Urothelium cell line (cell line): Measurements from ENCODE around the gene FSD1L.

ENCODE experiments used
- DNase-seq: peaks from one replicate; pipeline ENCODE4 v3.0.0; 2011; ENCODE audit warnings: low spot score, mixed read lengths
- FAIRE-seq: peaks from 2 replicates; lab custom pipeline; 2011; peaks lifted over from hg19 to GRCh38; lab: Jason Lieb, UNC

The FSD1L gene

DNA sequence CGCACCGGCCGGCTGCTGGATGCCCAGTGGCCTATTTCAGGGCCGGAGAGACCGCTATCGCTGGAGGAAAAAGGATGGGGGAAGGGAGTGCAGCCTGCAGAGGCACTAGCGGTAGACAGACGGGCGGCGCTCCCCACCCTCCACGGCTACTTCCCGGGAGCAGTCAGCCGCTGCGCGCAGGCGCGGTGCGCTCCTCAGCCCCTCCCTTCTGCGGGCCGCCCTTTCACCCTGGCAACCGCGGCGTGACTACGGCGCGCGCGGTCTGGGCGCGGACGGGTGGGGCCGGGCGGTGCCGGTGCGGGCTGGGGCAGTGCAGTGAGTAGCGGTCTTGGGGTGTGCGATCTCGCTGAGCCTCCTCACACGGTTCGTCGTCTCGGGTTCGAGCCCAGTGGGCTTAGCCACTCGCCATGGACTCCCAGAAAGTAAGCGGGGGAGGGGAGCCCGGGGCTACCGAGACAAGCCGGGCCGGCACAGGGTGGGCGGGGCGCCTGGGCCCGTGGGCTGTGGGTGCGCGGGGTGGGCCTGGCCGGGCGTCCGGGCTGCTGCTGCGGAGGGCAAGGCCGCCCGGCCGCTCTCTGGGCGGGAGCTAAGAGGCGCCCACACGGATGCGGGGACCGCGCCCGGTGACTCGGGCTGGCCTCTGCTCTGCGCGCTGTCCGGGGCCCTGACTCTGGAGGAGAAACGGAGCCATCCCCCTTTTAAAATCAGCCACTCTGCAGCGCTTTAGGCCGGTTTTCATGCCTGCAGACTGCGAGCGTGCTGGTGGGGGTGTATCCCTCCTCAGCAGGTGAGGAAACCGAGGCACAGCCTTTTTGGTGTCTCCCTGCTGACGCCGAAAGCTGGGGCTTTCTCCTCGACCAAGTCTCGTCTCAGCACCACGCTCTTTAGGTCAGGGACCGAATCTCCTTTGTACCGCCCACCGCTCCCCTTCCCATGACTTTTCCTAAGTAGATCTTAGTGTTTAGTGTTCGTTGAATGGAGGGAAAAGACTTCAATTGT is at the start of gene FSD1L:
Gene FSD1L, plus strand, starts transcription at position 221 of the 999 bp plus-strand sequence. Its CDS starts 187 bp downstream, at position 408.
- FAIRE-seq (no peak), DNase-seq (peak; percentile 96)

DNA sequence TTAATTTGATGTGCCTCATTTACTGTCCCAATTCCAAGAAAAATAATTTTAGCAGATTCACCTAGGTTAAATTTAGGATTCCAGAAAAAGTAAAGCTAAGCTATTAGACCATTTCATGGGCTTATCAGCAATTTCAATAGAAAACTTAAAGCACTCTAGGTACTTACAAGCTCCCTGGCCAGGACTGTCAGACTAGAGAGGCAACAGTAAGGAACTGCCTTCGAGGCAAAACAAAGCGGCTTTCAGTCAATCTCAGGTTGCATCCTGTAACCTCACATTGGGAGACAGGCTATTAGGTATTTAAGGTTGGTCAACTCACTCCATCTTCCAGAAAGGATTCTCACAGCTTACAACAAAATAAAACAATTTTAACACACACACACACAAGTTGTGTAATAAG is 48.7 kb upstream of the FSD1L start:
- no peak for DNase-seq
- FAIRE-seq: no peak

DNA sequence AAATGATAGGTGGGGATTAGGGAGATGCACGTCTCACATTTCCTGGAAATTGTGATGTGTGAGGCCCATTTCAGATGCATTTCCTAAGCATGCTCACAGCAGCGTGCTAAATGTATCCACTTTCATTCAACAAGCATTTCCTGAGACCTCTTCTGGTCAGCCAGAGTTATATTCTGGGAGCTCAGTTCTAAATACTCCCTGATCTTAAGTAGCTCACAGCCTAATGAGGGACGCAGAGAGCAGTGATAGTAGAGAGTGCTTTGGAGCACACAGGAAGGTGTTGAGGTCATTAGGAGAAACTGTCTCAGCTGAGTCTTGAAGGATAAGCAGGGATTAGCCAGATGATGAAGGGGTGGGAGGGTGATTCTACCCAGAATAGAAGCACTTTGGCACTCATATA is 46.2 kb upstream of the FSD1L start:
- no peak for DNase-seq
- FAIRE-seq: no peak

DNA sequence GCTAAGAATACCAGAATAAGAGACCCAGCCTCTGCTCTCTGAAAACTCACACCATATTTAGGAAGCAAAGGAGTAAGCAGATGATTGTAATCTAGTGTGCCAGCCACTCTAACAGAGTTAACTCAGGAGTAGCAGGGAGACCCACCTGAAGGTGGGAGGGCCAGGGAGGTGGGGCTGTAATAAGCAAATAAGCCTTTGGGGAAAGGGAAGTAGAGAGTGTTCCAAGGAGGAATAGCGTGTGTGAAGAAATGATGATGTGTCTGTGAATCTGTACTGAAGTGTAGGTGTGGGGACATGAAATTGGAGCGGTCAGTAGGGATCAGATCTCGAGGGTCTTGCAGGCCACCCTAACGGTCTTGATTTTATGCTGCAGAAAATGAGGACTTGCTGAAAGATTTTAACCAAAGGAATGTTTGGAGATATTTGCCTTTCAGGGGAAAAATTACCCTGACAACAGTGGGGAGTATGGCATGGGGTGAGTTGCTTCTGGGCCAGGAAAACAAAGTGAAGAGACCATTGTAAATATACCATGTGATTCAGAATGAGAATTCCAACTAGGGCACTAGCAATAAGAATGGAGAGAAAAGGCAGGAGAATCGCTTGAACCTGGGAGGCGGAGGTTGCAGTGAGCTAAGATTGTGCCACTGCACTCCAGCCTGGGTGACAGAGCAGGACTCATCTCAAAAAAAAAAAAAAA is 44.1 kb upstream of the FSD1L start:
- no peak for DNase-seq
- FAIRE-seq: no peak

DNA sequence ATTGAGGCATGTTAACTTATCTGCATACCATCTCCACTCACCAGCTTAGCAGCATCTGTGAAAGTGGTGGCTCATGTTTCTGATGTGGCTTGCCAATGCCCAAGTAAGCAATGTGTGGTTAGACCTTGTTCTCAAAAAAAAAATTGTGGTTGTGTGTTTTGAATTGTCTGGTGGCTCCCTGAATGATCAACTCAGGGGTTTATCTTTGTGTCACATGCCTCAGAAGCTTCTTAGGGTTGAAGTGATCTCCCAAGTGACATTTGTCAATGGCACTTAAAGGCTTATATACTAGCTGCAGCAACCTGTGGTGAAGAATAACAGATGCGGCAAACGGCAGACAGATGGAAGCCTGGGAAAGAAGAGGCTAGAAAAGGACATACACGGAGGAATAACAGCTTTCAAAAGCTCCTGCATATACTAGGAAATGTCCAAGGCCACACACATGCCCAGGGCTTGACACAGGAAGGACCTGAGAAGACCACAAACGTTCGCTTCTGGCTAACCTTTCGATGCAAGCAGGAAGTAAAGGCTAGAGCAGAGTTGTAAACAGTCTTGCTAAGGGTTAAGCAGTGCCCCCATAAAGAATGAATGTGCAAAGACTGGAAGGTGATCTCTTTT is 42.2 kb upstream of the FSD1L start:
- FAIRE-seq (no peak), DNase-seq (peak; percentile 17)

DNA sequence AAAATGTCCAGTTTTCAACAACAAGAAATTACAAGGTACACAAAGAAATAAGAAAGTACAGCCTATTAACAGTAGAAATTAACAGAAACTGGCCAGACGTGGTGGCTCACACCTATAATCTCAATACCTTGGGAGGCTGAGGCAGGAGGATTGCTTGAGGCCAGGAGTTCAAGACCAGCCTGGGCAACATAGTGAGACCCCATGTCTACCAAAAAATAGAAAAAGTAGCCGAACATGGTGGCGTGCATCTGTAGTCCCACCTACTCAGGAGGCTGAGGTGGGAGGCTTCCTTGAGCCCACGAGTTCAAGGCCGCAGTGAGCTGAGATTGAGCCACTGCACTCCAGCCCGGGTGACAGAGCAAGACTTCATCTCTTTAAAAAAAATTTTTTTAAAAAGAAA is 41.5 kb upstream of the FSD1L start:
- FAIRE-seq: no peak
- no peak for DNase-seq

DNA sequence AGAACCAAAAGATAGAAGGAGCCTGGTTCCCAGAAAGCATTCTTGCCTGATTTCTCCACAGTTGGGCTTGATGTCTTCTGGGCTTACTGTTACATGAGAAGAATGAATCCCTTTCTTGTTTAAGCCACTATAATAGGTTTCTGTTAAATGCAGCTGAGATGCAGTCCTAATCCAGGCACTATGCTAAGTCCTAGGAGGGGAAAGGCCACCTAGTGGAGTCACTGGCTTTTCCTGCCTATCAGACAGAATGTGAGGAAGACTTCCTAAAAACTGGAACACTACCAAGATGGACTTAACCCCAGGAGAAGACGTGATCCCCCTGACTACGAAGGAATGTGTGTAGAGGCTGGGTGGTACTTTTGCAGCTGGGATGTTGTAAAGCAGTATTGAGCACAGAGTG is 34.3 kb upstream of the FSD1L start:
- FAIRE-seq: no peak

DNA sequence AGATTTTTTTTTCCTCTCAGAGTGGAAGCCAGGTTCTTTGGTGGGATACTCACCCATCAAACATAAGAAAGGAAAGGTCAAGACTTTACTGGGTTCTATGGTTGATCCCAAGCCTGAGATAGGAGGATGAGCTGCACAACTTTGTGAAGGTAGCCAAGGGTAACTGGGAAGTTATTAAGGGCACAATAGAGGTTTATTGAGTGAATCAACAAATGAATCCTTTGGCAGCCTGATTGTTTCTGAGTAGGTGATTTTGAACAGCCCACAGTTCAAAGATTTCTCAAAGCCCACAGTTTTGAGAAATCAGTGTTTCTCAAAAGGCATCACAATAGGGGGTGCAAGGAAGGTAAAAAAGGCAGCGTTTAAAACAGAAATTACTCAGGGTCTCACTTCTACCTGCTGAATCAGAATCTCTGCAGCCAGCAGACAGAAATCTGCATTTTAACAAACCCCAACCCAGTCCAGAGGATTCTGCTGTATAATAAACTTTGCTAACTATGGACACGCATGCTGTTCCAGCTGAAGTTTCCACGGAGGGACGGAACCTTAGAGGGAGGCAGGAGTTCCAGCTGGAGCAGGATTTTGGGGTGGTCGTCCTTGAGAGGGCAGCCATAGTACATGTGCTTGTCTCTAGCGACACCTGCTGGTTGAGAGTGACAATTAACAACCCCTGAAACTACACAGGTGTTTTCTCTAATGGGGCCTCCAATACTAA is 32.7 kb upstream of the FSD1L start:
- FAIRE-seq (no peak), DNase-seq (peak; percentile 57)

More for the DNA sequence above, 34.3 kb upstream of the FSD1L start:
- DNase-seq: peak; percentile 58

DNA sequence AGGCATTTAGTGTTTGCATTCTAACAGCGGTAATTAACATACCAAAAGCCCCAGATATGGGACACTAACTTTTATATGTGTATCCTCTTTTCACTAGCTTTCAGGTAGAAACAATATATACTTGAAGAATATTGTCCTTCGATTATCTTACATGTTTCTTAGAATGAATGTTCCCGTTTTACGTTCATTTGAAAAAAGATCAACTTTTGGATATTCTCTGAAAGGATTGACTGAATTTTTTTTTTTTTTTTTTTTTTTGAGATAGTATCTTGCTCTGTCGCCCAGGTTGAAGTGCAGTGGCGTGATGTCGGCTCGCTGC is 32.2 kb upstream of the FSD1L start:
- DNase-seq: no peak
- no peak for FAIRE-seq

DNA sequence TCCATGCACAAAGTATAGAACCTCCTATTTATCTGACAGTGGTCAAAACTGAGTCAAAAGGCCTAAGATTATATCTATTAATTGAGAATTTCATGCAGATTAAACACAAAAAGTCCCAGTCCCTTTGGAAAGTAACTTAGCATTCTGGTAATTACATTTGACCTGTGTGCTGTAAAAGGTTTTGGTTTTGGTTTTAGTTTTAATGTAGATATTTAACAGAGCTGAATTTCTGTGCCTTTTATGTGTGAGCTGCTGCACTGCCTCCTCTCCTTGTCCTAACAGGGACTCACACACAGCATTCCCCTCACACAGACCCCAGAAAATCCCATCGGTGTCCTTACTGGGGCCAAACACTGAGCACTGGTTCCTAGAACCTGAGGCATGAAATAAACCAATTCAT is 31.0 kb upstream of the FSD1L start:
- DNase-seq (no peak), FAIRE-seq (no peak)

DNA sequence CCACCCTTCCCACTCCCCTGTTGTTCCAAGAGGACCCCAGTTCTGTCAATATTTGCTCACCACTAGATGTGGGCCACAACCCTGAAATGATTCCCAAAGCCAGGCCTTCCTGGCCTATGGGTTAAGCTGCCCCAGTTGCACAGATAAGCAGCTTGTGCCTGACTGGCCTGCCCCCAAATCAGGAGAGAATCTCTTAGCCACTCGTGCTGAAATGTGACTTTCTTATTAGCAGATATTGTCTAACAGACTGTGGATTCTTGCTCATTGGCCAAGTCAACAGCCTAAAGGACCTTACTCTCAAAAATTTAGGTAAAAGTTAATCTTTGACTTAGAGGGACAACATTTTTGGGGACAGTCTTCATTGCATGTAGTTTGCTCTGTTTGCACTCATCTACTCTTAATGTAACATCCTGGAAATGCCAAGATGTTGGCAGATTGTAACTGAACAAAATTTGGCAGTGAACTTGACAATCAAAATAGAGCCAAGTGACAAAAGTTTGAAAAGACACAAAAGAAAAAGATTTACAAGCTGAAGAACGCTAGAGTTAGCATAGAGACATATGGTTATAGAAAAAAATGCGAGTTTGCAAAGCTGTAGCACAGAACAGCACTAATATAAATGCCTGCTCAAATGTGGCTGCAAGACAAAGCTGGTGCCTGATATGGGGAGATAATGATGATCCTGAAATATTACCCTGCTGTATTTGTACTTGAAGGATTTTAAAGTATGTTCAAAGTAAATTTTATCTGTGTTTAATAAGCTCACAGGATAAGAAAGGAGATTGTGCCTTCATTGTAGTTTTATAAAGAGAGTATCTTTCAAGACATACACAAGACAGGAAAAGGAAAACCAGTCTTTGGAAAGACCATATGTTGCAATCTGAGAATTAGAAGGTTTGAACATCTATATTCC is 29.0 kb upstream of the FSD1L start:
- FAIRE-seq: no peak
- DNase-seq: no peak

DNA sequence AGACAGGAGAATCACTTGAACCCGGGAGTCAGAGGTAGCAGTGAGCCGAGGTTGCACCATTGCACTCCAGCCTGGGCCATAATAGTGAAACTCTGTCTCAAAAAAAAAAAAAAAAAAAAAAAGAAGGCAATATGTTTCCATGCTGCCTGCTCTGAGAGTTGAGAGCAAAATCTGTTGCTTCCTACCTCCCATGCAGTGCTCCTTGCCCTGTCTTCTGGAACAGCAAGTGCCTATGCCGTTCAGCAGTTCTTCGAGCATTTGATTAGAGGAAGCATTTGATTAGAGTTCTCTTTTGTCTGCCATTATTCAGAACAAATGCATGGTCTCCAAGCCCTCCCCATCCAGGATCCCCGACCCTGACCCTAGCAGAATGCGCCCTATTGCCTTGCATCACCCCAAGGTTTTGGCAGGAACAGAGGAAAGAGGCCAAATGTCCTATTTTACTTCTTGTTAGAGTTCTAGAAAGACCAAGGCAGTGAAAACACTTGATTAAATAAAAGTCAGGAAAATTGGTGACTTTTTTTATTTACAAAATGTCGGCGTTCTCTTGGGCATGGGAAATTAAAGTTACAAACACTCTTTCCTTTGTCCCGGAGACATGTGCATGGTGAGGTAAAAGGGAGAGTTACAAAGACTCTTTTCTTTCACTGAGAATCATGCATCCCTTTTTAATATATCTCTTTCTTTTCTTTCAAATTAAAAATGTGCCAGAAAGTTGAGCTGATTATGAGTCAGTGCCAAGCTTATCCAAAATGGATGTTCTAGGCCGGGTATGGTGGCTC is 27.8 kb upstream of the FSD1L start:
- FAIRE-seq: no peak
- no peak for DNase-seq

DNA sequence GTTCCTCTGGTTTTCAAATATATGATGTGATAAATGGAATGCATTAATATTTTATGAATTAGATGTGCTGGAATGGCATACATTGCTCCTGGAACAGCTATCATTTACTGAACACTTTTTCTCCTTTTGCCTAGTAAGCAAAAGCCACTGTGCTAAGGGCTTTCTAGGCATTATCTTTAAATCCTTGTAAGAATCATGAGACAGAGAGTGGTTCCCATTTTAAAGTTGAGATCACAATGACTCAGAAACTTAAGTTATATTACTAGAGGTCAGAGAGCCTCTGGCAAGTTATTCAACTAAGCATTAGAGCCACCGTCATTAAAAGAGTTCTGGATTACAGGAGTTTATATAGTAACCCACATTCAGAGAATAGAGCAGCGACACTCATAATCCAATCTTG is 26.7 kb upstream of the FSD1L start:
- DNase-seq (no peak), FAIRE-seq (no peak)

DNA sequence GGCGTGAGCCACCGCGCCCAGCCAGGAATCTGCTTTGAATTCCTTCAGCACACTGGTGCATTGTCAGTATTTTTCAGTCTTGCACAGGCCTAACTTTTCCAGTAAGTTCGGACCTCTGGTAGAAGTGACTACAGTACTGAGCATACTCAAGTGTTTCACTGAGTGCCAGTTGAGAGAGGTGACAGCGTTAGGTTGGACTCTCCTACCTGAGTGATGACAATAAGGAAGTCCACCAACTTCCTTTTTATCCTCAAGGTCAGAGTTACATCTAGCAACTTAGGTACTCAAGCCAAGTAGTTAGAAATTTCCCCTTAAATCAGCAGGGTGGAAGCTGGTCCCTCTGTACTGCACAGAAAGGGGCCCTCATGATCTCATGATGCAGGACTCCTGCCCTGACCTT is 26.0 kb upstream of the FSD1L start:
- FAIRE-seq (no peak), DNase-seq (no peak)

DNA sequence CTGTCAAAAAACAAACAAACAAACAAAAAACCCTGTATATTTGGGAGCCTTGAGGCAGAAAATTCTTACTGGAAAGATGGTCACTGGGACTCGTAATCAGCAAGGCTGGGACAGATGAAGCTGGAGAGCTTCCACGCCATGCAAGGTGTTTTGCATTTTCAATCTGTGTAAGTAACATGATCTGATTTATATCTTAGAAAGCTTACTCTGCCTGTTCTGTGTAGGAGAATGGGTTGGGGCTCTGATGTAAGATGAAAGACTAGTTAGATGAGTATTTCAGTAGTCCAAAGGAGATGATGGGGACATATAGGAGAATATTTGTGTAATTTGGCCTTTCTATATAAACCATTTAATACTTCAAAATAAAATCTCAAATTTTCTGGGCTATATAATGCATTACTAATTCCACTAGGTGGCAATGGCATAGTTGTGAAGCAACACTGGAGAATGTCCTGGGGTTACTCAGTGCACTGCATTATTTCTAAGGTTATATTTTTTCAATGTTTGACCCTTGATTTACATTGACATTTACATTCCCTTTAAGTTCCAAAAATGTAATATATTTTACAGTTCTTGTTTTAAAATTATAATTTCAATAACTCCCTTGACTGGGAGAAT is 21.9 kb upstream of the FSD1L start:
- FAIRE-seq (no peak), DNase-seq (peak; percentile 31)

DNA sequence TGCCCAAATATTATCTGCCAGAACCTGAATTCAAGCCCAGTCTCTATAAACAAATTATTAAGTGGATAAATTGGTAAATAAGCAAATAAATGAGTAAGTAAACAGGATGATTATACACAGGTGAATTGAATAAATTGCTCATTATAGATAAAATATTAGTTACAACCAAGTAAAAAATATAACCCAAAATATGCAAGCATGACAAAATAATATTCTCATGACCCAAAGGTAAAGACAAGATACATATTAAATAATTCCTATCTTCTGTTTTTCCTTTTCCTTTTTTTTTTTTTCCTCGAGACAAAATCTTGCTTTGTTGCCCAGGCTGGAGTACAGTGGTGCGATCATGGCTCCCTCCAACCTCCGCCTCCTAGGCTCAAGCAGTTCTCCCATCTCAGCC is 21.2 kb upstream of the FSD1L start:
- DNase-seq: no peak
- FAIRE-seq: no peak

DNA sequence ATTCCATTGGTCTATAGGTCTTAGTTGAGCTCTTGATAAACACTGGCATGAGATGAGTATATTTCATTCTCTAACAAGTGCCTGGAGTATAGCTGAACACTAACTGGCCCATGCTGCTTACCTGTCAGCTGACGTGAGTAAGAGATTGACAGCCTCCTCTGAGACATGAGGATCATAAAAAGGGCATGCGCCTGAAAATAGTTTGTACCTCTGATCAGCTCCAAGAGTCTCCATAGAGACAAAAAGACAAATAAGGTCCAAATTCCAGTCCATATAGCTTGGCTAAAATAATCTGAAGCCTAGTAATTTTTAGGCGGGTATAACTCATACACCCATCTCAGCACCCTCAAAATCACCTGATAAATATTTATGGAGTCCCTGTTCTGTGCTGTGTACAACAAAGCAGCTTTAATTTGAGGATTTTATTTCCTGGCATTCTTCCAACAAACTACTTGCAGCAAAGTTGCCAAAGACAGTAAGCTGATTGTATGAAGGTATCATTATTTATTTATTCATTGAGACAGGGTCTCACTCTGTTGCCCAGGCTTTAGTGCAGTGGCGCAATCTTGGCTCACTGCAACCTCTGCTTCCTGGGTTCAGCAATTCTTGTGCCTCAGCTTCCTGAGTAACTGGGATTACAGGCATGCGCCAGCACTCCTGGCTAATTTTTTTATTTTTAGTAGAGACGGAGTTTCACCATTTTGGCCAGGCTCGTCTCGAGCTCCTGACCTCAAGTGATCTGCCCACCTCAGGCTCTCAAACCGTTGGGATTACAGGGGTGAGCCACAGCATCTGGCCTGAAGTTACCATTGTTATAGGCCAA is 16.2 kb upstream of the FSD1L start:
- DNase-seq (no peak), FAIRE-seq (no peak)

DNA sequence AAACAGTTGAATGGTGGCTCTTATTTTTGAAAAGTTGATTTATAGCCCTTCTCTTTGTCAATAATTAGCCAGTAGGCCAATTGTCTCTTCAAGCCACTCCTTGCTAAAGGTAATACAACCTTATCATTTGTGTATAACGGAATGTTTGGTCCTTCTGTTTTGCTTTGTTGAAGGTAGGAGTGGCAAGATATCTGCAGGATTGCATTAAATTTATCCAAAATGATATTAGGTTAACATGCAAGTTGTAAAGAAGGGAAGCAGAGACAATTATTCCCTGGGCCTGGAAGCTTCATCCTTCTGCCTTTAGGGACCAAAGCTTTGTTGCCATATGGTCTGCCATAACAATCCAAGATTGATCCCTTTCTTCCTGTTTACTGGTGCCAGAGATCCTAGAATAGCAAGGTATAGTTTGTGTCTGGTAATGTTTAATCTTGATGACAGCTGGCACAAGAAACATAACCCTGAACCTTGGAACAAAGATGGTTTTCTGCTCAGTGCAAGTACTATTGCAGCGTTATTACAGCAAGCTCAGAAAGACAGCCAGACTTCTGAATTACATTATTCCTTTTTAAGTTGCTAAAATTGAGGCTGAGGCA is 15.5 kb upstream of the FSD1L start:
- DNase-seq (no peak), FAIRE-seq (no peak)
